Epithelial cell of esophagus (primary cell): ENCODE data around the gene BTG2.

Source experiments
- DNase-seq: peaks from one replicate; pipeline ENCODE4 v3.0.0; 2010; ENCODE audit warnings: low read depth
- H3K4me3 ChIP-seq: 2 replicates; pipeline ENCODE4 v1.5.1; 2011; ENCODE audit warnings: mild to moderate bottlenecking, low read length, control low read depth
- CTCF ChIP-seq: IDR thresholded peaks from 2 replicates; pipeline ENCODE4 v1.5.1; 2011; ENCODE audit warnings: low read depth, mild to moderate bottlenecking, low read length, control low read depth, inconsistent platforms; ENCODE audit not compliant: insufficient read depth; ENCODE audit errors: missing control alignments

Gene BTG2

DNA sequence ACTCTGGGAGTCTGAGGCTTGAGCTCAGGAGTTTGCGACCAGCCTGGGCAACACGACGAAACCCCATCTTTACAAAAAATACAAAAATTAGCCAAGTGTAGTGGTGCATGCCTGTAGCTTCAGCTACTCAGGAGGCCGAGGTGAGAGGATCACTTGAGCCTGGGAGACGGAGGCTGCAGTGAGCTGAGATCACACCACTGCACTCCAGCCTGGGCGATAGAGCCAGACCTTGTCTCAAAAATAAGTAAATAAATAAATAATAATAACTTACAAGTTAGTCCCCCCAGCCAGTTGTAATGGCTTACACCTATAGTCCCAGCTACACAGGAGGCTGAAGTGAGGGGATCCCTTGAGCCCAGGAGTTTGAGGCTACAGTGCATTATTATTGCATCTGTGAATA lies 21.7 kb upstream of the BTG2 start:
- H3K4me3 ChIP-seq = no peak overlapping the region
- DNase-seq = no peak
- TF ChIP-seq CTCF = no peak

DNA sequence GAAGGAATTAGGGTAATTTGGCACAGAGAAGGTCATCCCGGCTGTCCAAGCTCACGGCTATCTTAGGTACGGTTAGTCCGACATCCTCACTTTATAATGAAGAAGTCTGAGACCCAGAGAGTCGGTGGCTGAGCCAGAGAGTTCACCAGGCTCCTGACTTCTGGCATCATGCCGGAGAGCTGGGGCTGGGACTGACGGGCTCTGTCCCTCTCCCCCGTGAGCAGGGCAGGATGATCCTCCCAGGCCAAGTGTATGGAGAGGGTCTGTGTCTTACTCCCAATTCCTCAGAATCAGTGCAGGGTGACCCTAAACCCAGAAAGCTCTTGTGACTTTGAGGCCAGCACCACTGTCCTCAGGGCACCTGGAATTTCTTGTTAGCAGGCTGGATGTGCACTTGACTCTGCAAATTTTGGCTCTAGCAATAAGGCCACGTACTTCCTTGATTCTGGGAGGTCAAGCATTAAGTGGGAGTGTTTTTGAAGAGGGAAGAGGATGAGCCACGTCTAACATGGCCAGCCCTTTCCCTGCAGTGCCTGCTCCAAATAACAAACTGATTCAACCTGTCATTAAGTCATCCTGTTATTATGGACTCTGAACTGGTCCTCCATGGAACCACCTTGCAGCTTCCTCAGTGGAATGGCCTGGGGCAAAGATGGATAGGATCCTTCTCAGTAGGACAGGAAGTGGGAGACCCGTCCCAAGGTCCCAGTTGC lies 20.8 kb upstream of the BTG2 start:
- no peak overlapping the region for H3K4me3 ChIP-seq
- TF ChIP-seq CTCF = no peak
- DNase-seq = no peak

- DNase-seq = peak; percentile 80
- no peak overlapping the region for H3K4me3 ChIP-seq
- TF ChIP-seq CTCF = peak; percentile 15
Observed at GRCh38 chr1:203286161-203286984, 18.9 kb upstream of the BTG2 start.

DNA sequence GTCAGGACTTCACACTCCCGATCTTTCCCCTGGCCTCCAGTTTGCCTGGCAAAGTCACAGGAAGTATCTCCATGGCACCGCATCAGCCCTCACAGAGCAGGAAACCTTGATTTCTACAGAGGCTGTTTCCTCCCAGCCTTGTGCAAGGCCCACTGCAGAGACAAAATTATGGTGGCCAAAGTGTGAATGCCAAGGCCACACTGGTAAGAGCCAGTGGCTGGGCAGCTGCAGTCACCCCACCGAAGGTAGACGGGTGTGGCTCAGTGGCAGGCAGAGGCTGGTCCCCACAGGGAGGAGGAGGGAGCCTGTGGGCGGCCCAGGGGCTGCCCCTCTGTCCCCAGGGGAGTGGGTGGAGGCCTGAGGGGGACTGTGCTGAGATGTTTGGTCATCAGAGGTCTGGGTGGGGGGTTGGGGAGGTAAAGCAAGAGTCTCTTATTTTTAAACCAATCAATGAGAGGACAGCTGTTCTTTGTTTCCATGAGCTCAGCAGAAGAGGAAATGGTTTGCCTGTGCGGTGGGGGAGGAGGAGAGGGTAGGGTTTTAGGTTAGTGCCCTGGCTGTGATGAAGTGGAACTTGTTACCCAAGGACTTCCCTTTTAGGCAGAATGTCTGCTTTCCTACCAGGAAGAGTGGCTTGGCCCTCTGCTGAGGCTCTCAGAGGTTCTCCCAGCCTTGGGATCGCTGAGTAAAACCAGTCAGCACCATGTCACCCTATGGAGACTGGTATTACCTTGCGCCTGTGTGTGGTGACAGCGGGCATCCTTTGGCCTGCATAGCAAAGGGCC lies 18.0 kb upstream of the BTG2 start:
- no peak overlapping the region for H3K4me3 ChIP-seq
- no peak for DNase-seq
- no peak for TF ChIP-seq CTCF

DNA sequence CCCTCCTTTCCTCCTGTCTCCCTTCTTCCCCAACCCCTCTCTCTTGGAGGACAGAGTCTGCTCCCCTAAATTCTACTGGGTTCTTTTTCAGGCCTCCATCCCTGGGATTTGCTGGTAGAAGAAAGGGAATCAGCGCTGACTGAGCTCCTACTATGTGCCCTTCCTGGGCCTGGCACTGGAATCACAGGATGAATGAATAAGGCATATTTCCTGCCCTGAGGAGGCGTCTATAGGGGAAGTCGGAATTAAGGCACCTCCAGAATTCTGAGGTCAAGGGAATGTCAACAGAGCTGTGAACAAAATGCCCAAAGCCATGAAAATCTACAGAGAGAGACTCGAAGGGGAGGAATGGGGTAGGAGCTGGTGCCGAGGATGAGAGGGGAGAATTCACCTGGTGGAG lies 17.4 kb upstream of the BTG2 start:
- no peak overlapping the region for H3K4me3 ChIP-seq
- TF ChIP-seq CTCF = no peak
- DNase-seq = no peak

DNA sequence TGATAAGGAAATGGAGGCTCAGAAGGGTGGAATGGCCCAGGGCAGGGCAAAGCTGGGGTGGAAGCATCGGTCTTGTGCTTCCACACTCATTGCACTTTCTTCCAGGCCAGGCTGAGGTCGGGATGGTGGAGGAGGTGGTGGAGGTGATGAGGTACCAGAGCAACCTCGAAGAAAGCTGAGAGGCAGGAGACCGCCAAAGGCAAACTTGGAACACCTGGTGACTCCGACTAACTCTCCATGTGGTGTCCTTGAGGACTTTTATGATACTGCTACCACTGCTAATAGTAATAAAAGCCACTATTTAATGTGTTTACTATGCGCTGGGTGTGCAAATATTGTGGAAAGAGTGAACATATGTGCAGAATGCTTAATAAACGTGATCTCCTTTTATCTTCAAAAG lies 16.9 kb upstream of the BTG2 start:
- no peak for DNase-seq
- H3K4me3 ChIP-seq = no peak overlapping the region
- TF ChIP-seq CTCF = no peak
